SJCRH30 (cell line): ENCODE measurements around the gene PTGDS. TPM values are rescaled to one million over a fixed set of nuclear protein-coding genes. Genes with fewer than 3 reads are reported as not detected.
A peak's percentile ranks its signal among the peaks of the same experiment; 100 is the strongest.

Experiments
- DNase-seq, 2 experiments: peaks; one replicate each; pipeline ENCODE4 v3.0.0-alpha.2; 2015 to 2020
- H3K27ac ChIP-seq: fragments of 250-450 bp; sonication (Bioruptor Pico); 2 replicates; pipeline ENCODE4 v1.5.1; 2020; ENCODE audit warnings: mild to moderate bottlenecking, moderate library complexity
- H3K27me3 ChIP-seq: fragments of 250-450 bp; sonication (Bioruptor Pico); 2 replicates; pipeline ENCODE4 v1.5.1; 2020; ENCODE audit warnings: mild to moderate bottlenecking, moderate library complexity
- H3K36me3 ChIP-seq: fragments of 250-450 bp; sonication (Bioruptor Pico); 2 replicates; pipeline ENCODE4 v1.5.1; 2020; ENCODE audit warnings: mild to moderate bottlenecking, moderate library complexity
- H3K4me1 ChIP-seq: fragments of 250-450 bp; sonication (Bioruptor Pico); 2 replicates; pipeline ENCODE4 v1.5.1; 2020; ENCODE audit warnings: mild to moderate bottlenecking, moderate library complexity
- H3K4me3 ChIP-seq: fragments of 250-450 bp; sonication (Bioruptor Pico); 2 replicates; pipeline ENCODE4 v1.5.1; 2020; ENCODE audit warnings: mild to moderate bottlenecking, moderate library complexity
- H3K9me3 ChIP-seq: fragments of 250-450 bp; sonication (Bioruptor Pico); replicated peaks from 2 replicates; pipeline ENCODE4 v1.5.1; 2020; ENCODE audit warnings: mild to moderate bottlenecking, moderate library complexity
- total RNA-seq: library from RNA; depleted of rRNA; stranded (reverse); fragments of >200 nt; shearing (Covaris generic); gene quantifications from 2 replicates; pipeline ENCODE4 v1.2.3, GENCODE V29; 2014

Gene PTGDS
- total RNA-seq, 1 experiment from 2014 or later, result not detected

DNA sequence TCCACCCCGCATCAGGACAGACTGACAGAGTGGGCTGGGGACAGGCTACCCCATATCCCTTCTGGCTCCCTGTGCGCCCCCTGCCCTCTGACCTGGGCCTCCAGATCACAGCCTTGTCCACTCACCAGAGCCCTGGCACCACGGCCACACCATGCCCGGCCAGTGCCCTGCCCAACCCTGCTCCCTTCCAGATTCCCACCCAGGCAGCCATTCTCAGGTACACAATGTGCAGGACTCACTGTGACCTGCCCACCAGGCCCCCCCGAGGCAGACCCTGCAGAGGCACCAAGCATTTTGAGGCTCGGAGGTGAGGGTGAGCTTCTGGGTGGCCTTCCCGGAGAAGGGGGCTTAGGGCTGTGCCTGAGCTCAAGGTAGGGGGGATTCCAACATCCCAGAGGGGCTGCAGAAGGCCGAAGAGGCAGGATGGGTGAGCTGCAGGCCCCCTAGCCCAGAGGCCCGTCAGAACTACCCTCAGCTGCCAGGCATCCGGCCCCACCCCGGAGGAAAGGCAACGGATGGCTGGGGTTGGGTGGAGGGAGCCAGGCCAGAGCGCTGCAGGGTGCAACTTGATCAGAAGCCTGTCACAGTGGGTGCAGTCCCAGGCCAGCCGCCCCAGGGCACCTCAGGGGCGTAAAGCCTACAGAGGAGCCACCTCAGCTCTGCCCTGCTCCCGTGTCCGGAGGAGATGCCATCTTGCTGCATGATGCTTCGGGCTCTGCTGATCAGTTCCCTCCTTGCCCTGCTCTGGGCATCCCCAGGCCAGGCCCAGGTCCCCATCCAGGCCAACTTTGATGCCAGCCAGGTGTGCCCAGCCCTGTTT lies 5.1 kb downstream of the PTGDS start, which contains the start of gene LCNL1:
LCNL1 (plus strand) TSS at position 762 of the 820 bp plus-strand sequence. CDS start 594 bp downstream, outside the sequence.
- Histone ChIP-seq H3K4me1 (peaks cover 17% of the 10 kb centered on the region; the same call in 1 of the 2 replicates), H3K27ac (no peak within 1 kb of the TSS), H3K27me3 (no peaks in the 10 kb centered on the region; the same call in 1 of the 2 replicates), H3K4me3 (no peak within 1 kb of the TSS), H3K9me3 (no peaks in the 10 kb centered on the region), H3K36me3 (no peaks in the 10 kb centered on the region)
- no peak for DNase-seq

DNA sequence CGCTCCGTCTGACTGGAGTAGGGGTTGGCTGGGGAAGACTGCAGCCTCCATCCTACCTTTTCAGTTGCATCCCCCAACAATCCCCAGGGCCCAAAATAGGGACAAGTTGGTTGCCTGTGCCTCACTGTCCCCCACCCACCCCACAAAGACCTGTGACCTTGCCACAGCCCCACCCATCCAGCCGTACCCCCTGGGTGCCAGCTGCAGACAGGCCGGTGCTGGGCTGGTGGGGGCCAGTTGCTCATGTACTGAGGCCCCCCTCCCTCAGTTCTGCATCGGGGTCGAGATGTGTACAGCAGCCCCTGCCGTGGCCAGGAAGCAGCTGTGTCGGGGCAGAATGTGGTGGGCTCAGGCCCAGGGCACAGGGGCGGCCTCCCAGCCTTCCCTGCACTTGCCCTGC lies 5.9 kb downstream of the PTGDS start:
- Histone ChIP-seq H3K4me1 (peaks cover 17% of the 10 kb centered on the region; the same call in 1 of the 2 replicates), H3K27ac (no peak overlapping the region), H3K4me3 (no peak overlapping the region), H3K27me3 (peaks cover 5% of the 10 kb centered on the region; the same call in 1 of the 2 replicates), H3K36me3 (no peaks in the 10 kb centered on the region), H3K9me3 (no peaks in the 10 kb centered on the region)
- DNase-seq, result no peak

DNA sequence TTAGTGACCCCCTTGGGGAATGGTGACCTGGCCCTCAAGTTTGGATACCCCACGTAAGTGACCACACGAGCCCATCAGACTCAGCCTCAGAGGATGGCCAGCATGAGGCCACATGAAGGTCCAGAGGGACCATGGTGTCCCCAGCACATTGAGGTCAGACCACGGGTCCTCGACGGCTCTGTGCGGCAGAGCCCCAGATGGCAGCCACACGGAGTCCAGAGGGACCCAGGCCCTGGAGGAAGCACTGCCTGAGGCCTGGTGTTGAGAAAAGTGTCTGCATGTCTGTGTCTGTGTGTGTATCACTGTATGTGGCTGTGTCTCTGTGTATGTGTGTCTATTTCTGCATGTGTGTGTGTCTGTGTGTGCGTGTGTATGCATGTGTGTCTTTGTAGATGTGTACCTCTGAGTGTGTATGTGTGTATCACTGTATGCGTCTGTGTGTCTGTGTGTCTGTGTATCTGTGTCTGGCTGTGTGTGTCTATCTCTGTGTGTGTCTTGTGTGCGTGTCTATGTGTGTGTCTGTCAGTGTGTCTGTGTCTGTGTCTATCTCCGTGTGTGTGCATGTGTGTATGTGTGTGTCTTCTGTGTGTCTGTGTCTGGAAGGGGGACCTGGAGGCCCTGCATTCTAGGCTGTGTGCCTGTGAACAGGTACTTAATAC lies 6.5 kb downstream of the PTGDS start:
- peaks cover 17% of the 10 kb centered on the region; the same call in 1 of the 2 replicates for H3K4me1 ChIP-seq
- H3K27ac ChIP-seq, result no peak overlapping the region
- H3K36me3 ChIP-seq, result no peaks in the 10 kb centered on the region
- H3K4me3 ChIP-seq, result no peak overlapping the region
- H3K27me3 ChIP-seq, result peaks cover 8% of the 10 kb centered on the region; the same call in 1 of the 2 replicates
- no peaks in the 10 kb centered on the region for H3K9me3 ChIP-seq
- no peak for DNase-seq

DNA sequence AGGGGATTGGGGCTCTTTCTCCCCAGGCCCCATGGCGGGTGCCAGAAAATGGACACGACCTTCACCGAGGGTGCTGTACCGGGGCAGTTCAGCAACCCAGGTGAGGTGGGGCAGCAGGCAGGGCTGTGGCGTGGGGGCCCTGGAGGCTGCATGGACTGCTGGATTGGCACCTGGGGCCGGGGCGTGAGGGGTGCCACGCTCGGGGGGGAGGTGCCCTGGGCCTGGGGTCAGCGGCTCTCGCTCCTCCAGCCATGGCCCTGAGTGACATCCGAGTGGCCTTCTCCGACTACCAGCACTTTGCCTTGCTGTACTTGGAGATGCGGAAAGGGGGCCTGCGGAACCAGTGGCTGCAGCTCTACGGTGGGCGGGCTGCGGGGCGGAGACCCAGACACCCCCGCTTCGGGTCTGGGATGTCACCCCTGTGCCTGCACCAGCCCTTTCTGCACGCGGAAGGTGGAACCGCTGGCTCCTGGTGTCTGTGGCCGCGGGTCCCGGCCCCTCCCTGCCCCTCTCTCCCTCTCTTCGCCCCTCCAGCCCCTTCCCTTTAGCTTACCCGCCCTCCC lies 7.2 kb downstream of the PTGDS start:
- DNase-seq, result no peak
- no peaks in the 10 kb centered on the region for H3K9me3 ChIP-seq
- H3K4me3 ChIP-seq, result no peak overlapping the region
- peaks cover 11% of the 10 kb centered on the region; the same call in 1 of the 2 replicates for H3K27me3 ChIP-seq
- H3K4me1 ChIP-seq, result peaks cover 17% of the 10 kb centered on the region; the same call in 1 of the 2 replicates
- no peak overlapping the region for H3K27ac ChIP-seq
- H3K36me3 ChIP-seq, result no peaks in the 10 kb centered on the region

DNA sequence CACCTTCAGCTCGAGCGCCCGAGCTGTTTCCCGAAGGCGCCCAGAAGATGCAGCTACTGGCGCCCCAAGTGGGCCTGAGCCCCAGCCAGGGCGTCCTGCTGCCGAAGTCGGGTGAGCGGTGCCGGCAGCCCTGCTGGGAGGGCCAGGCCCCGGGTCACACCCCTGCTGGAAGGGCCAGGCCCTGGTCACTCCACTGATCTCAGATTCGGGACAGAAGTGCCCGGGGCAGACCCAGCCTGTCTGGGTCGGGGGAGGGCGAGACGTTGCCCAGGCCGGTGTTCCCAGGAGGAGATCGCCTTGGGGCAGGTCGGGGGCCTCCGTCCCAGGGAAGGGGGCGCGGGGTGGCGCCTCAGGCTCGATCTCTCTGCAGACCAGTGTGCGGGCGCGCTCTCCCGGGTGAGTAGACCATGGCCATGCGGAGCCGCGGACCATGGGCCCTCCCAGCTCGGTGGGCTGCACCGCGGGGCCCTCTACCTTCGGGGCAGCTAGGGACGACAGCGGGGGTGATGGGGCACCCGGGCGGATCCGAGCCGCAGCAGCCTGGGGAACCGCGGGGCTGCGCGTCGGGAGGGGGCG lies 7.8 kb downstream of the PTGDS start:
- no peak overlapping the region for H3K27ac ChIP-seq
- H3K4me3 ChIP-seq, result no peak overlapping the region
- peaks cover 12% of the 10 kb centered on the region; the same call in 1 of the 2 replicates for H3K27me3 ChIP-seq
- H3K9me3 ChIP-seq, result no peaks in the 10 kb centered on the region
- no peaks in the 10 kb centered on the region for H3K36me3 ChIP-seq
- H3K4me1 ChIP-seq, result peaks cover 17% of the 10 kb centered on the region; the same call in 1 of the 2 replicates
- no peak for DNase-seq

DNA sequence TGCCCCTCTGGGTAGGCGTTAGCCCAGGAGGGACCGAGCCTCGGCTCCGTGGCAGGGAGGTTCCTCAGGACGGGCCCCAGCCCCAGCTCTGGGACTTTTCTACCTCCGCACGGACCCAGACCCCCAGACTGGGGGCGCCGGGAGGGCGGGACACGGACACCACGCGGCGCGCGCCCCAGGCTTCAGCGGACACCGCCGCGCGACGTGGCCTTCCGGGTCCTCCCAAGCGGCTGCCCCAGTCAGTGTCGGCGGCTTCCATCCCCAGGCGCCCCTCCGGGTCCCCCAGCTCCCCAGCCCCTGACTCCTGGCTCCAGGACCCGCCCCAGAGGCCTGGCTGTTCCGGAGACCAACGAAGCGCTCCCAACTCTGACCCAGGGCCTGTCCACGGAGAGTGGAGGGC lies 8.5 kb downstream of the PTGDS start:
- Histone ChIP-seq H3K4me3 (no peak overlapping the region), H3K36me3 (no peaks in the 10 kb centered on the region), H3K27ac (no peak overlapping the region), H3K9me3 (peaks cover 4% of the 10 kb centered on the region; the same call in 1 of the 2 replicates), H3K4me1 (peaks cover 17% of the 10 kb centered on the region; the same call in 1 of the 2 replicates), H3K27me3 (peaks cover 18% of the 10 kb centered on the region; the same call in 1 of the 2 replicates)
- DNase-seq, result no peak

DNA sequence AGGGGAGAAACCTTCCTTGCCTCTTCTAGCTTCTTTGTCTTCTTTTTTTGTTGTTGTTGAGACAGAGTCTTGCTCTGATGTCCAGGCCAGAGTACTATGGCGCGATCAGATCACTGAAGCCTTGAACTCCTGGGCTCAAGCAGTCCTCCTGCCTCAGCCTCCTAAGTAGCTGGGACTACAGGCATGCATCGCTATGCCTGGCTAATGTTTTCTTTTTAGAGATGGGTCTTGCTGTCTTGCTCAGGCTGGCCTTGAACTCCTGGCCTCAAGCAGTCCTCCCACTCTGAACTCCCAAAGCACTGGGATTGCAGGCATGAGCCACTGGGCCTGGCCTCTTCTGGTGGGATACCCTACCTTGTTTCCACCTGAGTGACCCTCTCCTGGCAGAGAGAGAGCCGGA lies 11.6 kb downstream of the PTGDS start:
- no peak overlapping the region for H3K27ac ChIP-seq
- H3K27me3 ChIP-seq, result peaks cover 18% of the 10 kb centered on the region; the same call in 1 of the 2 replicates
- H3K9me3 ChIP-seq, result peaks cover 4% of the 10 kb centered on the region; the same call in 1 of the 2 replicates
- H3K4me1 ChIP-seq, result no peaks in the 10 kb centered on the region
- peaks cover 3% of the 10 kb centered on the region; the same call in 1 of the 2 replicates for H3K36me3 ChIP-seq
- no peak for DNase-seq
- H3K4me3 ChIP-seq, result no peak overlapping the region

DNA sequence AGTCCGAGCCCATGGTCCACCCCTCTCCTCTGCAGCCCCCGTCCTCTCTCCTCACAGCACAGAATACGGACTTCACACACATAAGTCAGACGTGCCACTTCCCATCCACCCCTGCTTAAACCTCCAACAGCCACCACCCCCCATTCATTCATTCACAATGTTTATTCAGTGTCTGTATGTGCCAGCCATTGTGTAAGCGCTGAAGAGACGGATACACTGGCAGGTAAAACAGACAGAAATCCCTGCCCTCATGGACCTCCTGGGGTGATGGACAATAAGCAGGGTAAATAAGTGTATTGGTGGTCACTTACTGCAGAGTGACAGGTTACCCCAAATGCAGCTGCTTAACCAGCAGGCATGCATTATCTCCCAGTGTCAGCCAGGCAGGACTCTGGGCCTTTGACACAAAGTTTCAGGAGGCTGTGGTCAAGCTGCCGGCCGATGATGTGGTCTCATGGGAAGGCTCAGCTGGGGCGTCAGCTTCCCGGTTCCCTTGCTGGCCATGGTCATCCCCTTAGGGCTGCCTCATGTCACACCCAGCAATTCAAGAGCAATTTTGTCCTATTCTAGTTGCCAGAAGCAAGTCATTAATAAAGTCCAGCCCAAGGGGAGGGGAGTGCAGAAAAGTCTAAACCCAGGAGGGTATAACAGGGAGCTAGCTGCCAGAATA lies 13.1 kb downstream of the PTGDS start:
- Histone ChIP-seq H3K9me3 (peaks cover 4% of the 10 kb centered on the region; the same call in 1 of the 2 replicates), H3K27me3 (peaks cover 18% of the 10 kb centered on the region; the same call in 1 of the 2 replicates), H3K4me1 (no peaks in the 10 kb centered on the region), H3K36me3 (peaks cover 3% of the 10 kb centered on the region; the same call in 1 of the 2 replicates), H3K4me3 (no peak overlapping the region), H3K27ac (no peak overlapping the region)
- DNase-seq, result no peak

DNA sequence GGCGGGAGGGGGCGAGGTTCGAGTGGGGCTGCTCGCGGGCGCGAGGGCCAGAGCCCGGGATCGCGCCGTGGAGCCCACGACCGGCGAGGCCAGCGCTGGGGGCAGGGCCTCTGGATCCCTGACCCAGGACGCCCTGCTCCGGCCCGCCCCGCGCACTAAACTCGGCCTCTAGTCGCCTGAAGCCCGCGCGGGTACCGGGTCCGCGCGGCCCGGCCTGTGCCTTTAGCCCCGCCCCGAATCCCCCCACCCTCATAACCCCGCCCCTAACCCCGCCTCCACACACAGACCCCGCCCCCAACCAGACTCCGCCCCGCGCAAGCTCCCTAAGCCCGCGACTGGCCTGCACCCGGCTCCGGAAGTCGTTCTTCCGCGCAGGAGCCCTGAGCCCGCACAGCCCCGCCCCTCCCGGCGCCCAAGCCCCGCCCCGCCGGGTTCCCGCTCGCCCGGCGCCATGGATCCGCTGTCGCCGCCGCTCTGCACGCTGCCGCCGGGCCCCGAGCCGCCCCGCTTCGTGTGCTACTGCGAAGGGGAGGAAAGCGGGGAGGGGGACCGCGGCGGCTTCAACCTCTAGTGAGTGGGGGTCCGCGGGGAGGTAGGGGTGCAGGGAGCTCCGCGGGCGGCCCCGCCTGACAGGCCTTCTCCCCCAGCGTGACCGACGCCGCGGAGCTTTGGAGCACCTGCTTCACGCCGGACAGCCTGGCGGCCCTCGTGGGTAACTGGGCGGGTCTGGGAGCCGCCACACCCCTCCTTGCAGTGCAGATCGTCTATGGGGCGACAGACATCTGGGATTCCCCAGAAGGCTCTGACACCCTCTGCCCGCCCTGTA lies 14.9 kb downstream of the PTGDS start, which contains the start of gene PAXX:
PAXX (plus strand) TSS at position 430 of the 826 bp plus-strand sequence; CDS start at position 452, 22 bp downstream.
- DNase-seq, result peak; percentile 92
- Histone ChIP-seq H3K27ac (peak within 1 kb of the TSS; percentile 65), H3K36me3 (peaks cover 3% of the 10 kb centered on the region; the same call in 1 of the 2 replicates), H3K4me3 (peak within 1 kb of the TSS; percentile 72), H3K27me3 (peaks cover 18% of the 10 kb centered on the region; the same call in 1 of the 2 replicates), H3K9me3 (peaks cover 4% of the 10 kb centered on the region; the same call in 1 of the 2 replicates), H3K4me1 (peaks cover 13% of the 10 kb centered on the region; the same call in 1 of the 2 replicates)

DNA sequence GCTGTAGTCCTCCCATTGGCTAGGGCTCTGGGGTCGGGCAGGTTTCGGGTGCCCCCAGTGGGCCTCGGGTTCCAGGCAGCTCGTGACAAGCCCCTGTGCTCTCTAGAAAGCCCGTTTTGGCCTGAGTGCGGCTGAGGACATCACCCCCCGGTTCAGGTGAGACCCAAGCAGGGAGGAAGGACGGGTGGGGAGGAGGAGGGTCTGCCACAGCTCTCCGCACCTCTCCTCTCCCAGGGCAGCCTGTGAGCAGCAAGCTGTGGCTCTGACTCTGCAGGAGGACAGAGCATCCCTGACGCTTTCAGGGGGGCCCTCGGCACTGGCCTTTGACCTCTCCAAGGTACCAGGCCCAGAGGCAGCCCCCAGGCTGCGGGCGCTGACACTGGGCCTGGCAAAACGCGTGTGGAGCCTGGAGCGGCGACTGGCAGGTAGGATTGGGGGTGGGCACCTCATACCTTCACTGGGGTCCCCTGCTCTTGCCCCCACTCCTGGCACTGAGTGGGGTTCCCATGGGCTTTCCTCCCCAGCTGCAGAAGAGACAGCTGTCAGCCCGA lies 15.6 kb downstream of the PTGDS start:
- Histone ChIP-seq H3K9me3 (peaks cover 4% of the 10 kb centered on the region; the same call in 1 of the 2 replicates), H3K4me1 (peaks cover 13% of the 10 kb centered on the region; the same call in 1 of the 2 replicates), H3K27ac (no peak overlapping the region), H3K27me3 (peaks cover 15% of the 10 kb centered on the region; the same call in 1 of the 2 replicates), H3K4me3 (peak overlapping the region; percentile 72), H3K36me3 (peaks cover 3% of the 10 kb centered on the region; the same call in 1 of the 2 replicates)
- DNase-seq, result no peak

DNA sequence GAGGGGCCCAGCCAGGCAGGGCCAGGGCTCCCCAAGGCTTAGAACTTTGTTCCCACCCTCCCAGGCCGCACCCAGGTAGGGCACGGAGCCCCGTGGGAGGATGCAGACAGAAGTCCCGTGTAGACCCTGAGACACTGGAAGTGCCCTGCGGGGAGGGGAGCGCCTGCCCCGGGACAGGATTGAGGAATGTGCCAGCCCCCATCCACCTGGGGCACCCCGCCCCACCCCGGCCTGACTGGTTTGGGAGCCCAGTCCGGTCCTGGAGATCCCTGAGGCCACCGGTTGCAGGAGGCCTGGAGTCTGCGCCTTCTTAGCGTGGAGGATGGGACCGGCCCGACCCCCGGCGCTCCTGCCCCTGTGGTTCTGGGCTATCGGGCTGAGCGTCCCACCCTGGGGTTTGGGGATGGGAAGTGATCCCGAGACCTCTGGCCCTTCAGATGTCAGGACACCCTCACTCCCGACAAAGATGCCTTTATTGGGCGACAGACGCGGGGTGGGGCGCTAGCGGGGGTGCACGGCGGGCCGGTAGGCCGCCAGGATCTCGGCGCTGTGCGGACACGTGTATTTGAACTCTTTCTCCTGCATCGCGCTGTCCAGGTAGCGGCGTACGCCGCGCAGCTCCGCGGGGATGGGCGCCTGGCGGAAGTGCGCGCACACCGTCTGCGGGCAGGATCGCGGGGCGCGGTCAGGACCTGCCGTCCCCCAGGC lies 17.0 kb downstream of the PTGDS start:
- no peak overlapping the region for H3K4me3 ChIP-seq
- peaks cover 7% of the 10 kb centered on the region; the same call in 1 of the 2 replicates for H3K27me3 ChIP-seq
- peaks cover 4% of the 10 kb centered on the region; the same call in 1 of the 2 replicates for H3K9me3 ChIP-seq
- peaks cover 13% of the 10 kb centered on the region; the same call in 1 of the 2 replicates for H3K4me1 ChIP-seq
- DNase-seq, result no peak
- no peak overlapping the region for H3K27ac ChIP-seq
- peaks cover 3% of the 10 kb centered on the region; the same call in 1 of the 2 replicates for H3K36me3 ChIP-seq

DNA sequence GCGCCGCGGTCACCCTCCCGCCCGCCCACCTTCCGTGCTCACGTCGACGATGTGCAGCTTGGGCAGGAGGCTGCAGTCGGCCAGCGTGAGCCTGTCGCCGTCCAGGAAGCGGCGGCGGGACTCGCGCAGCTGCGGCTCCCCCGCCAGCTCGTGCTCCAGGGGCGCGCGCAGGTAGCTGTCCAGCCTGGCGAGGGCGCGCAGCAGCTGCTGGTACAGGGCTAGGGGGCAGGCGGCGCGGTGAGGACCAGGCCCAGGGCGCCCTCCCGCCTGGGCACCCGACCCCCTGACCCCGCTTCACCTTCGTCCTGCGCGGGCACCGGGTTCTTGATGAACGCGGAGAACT lies 17.6 kb downstream of the PTGDS start:
- H3K4me1 ChIP-seq, result peaks cover 13% of the 10 kb centered on the region; the same call in 1 of the 2 replicates
- H3K4me3 ChIP-seq, result no peak overlapping the region
- H3K9me3 ChIP-seq, result peaks cover 4% of the 10 kb centered on the region; the same call in 1 of the 2 replicates
- H3K36me3 ChIP-seq, result peaks cover 3% of the 10 kb centered on the region; the same call in 1 of the 2 replicates
- peaks cover 7% of the 10 kb centered on the region; the same call in 1 of the 2 replicates for H3K27me3 ChIP-seq
- no peak for DNase-seq
- no peak overlapping the region for H3K27ac ChIP-seq
